GM12878 (cell line): ENCODE measurements around the gene HMGCL. TPM values are rescaled to one million over a fixed set of nuclear protein-coding genes. Genes with fewer than 3 reads are reported as not detected.

Experiments used
- ATF2 ChIP-seq: IDR thresholded peaks from 2 replicates; pipeline ENCODE4 v1.6.1; 2012; ENCODE audit warnings: low read length, inconsistent platforms
- ATF3 ChIP-seq: IDR thresholded peaks from 2 replicates; pipeline ENCODE4 v1.6.1; 2011; ENCODE audit warnings: low read depth, mild to moderate bottlenecking, low read length, moderate library complexity, borderline replicate concordance; ENCODE audit errors: extremely low read depth
- ATF7 ChIP-seq: fragments of 450-650 bp; IDR thresholded peaks from 2 replicates; pipeline ENCODE4 v1.6.1; 2016; ENCODE audit warnings: low read depth, mild to moderate bottlenecking
- BCL11A ChIP-seq: IDR thresholded peaks from 2 replicates; pipeline ENCODE4 v1.6.1; 2011; ENCODE audit warnings: low read depth, low read length
- ETV6 ChIP-seq, 2 experiments: fragments of 450-650 bp in 1 of 2; IDR thresholded peaks in 1 of 2; conservative IDR thresholded peaks in 1 of 2; 2 replicates each; pipeline ENCODE4 v1.6.1; 2014; ENCODE audit warnings: antibody characterized with exemption in 1 of 2, borderline replicate concordance in 1 of 2, low read depth in 1 of 2, mild to moderate bottlenecking in 1 of 2, moderate library complexity in 1 of 2
- EZH2 ChIP-seq: IDR thresholded peaks from 2 replicates; pipeline ENCODE4 v1.6.1; 2012; ENCODE audit warnings: low read depth, mild to moderate bottlenecking, control low read depth, inconsistent platforms, low read length, borderline replicate concordance; ENCODE audit not compliant: control insufficient read depth
- IKZF2 ChIP-seq, 2 experiments: fragments of 450-650 bp; IDR thresholded peaks; 2 replicates each; pipeline ENCODE4 v1.6.1; 2017; ENCODE audit warnings: mild to moderate bottlenecking in 2 of 2, moderate library complexity in 2 of 2
- MTA3 ChIP-seq: IDR thresholded peaks from 2 replicates; pipeline ENCODE4 v1.6.1; 2012; ENCODE audit warnings: low read length, inconsistent platforms, borderline replicate concordance
- NBN ChIP-seq: fragments of 450-650 bp; IDR thresholded peaks from 2 replicates; pipeline ENCODE4 v1.6.1; 2016
- NR2C1 ChIP-seq: fragments of 450-650 bp; IDR thresholded peaks from 2 replicates; pipeline ENCODE4 v1.6.1; 2017; ENCODE audit warnings: antibody characterized with exemption, mild to moderate bottlenecking, moderate library complexity
- PAX5 ChIP-seq: IDR thresholded peaks from 2 replicates; pipeline ENCODE4 v1.6.1; 2011; ENCODE audit warnings: low read depth, low read length, borderline replicate concordance
- POLR2A ChIP-seq: IDR thresholded peaks from 2 replicates; pipeline ENCODE4 v1.6.1; 2011; ENCODE audit warnings: low read depth, mild to moderate bottlenecking, low read length
- POU2F2 ChIP-seq: IDR thresholded peaks from 3 replicates; pipeline ENCODE4 v1.6.1; 2011; ENCODE audit warnings: low read depth, mild to moderate bottlenecking, low read length, borderline replicate concordance
- RELA ChIP-seq: fragments of 450-650 bp; IDR thresholded peaks from 2 replicates; pipeline ENCODE4 v1.8.0; 2014; ENCODE audit warnings: borderline replicate concordance; ENCODE audit not compliant: partially characterized antibody
- SUPT20H ChIP-seq: IDR thresholded peaks from 2 replicates; pipeline ENCODE4 v1.6.1; 2011; ENCODE audit warnings: low read depth, mild to moderate bottlenecking, low read length, moderate library complexity, borderline replicate concordance; ENCODE audit not compliant: control insufficient read depth
- TARDBP ChIP-seq: IDR thresholded peaks from 2 replicates; pipeline ENCODE4 v1.6.1; 2016; ENCODE audit warnings: borderline replicate concordance
- YBX1 ChIP-seq: fragments of 450-650 bp; IDR thresholded peaks from 2 replicates; pipeline ENCODE4 v1.6.1; 2016; ENCODE audit warnings: antibody characterized with exemption
- ZBTB4 ChIP-seq: fragments of 450-650 bp; formaldehyde crosslinking; IDR thresholded peaks from 2 replicates; pipeline ENCODE4 v1.4.0; 2022; ENCODE audit warnings: mild to moderate bottlenecking, moderate library complexity
- ZNF207 ChIP-seq: fragments of 450-650 bp; IDR thresholded peaks from 2 replicates; pipeline ENCODE4 v1.6.1; 2014; ENCODE audit warnings: antibody characterized with exemption, mild to moderate bottlenecking, borderline replicate concordance
- ZNF592 ChIP-seq: fragments of 450-650 bp; IDR thresholded peaks from 2 replicates; pipeline ENCODE4 v1.6.1; 2017; ENCODE audit warnings: mild to moderate bottlenecking, moderate library complexity
- ZNF622 ChIP-seq: fragments of 450-650 bp; IDR thresholded peaks from 2 replicates; pipeline ENCODE4 v1.6.1; 2017; ENCODE audit warnings: mild to moderate bottlenecking, inconsistent platforms
- polyA plus RNA-seq, 11 experiments: library from polyadenylated mRNA; depleted of rRNA in 4 of 11; unstranded in 6 of 11; stranded (reverse) in 5 of 11; fragments of >200 nt; fragmentation: Nextera tagmentation in 4 of 11; fragmentation: Illumina TruSeq in 1 of 11; extraction: Ambion mirVana in 4 of 11; extraction: Trizol in 1 of 11; gene quantifications; 1 replicate in 1 of 11; 2 replicates in 10 of 11; pipeline versions ENCODE4 v1.2.1 to v1.2.3, GENCODE V29; 2011 to 2016; ENCODE audit warnings: inconsistent platforms in 2 of 11, missing spikeins in 2 of 11, low read depth in 1 of 11
- total RNA-seq, 4 experiments: library from RNA; depleted of rRNA in 3 of 4; stranded (reverse); fragments of >200 nt in 3 of 4; fragmentation: Illumina TruSeq in 1 of 4; extraction: Trizol in 1 of 4; gene quantifications; 2 replicates each; pipeline versions ENCODE4 v1.2.1 to v1.2.3, GENCODE V29; 2013 to 2021

Gene HMGCL
- total and polyA plus RNA-seq, 10 of the 15 experiments (the other 5 are each of a cell fraction or from before 2014, with no cell fraction given), result 29.4 to 127 (median 36.4) TPM

GRCh38 chr1:23800400-23801337, 24.6 kb downstream of the HMGCL start, which contains the start of gene GALE (continued):
- TF ChIP-seq ZNF207, result no peak
- no peak for TF ChIP-seq ETV6 (conservative IDR thresholded peaks at IDR 0.05 in 1 of 2, IDR thresholded peaks at IDR 0.05 in 1 of 2; ENCODE audit: borderline replicate concordance in 1 of 2, low read depth in 1 of 2)
- no peak for TF ChIP-seq SUPT20H
- TF ChIP-seq IKZF2 (IDR thresholded peaks at IDR 0.05), result no peak
- no peak for TF ChIP-seq ZNF592
- TF ChIP-seq MTA3, result no peak; the same call in 1 of the 2 replicates
- TF ChIP-seq EZH2, result no peak
- no peak for TF ChIP-seq BCL11A
- no peak for TF ChIP-seq NBN
- peak; percentile 72 for TF ChIP-seq NR2C1
- TF ChIP-seq YBX1, result no peak
- TF ChIP-seq POU2F2, result 0 out of 3 replicates have a peak, but pooled peaks have one; percentile 26
- peak; percentile 26 for TF ChIP-seq RELA
- TF ChIP-seq ZBTB4 (CRISPR knock-in tag), result no peak
- no peak for TF ChIP-seq TARDBP
- TF ChIP-seq ATF3, result no peak
- 0 out of 2 replicates have a peak, but pooled peaks have one; percentile 17 for TF ChIP-seq PAX5
- no peak for TF ChIP-seq ZNF622
- peak; percentile 83 for TF ChIP-seq POLR2A
- TF ChIP-seq ATF7, result peak; percentile 49; the same call in 1 of the 2 replicates
- TF ChIP-seq ATF2, result no peak
